Fibroblast of the aortic adventitia (primary cell): ENCODE measurements around the gene MTARC1. TPM values are rescaled to one million over a fixed set of nuclear protein-coding genes. Genes with fewer than 3 reads are reported as not detected.

Source experiments
- DNase-seq: peaks from one replicate; pipeline ENCODE4 v3.0.0-alpha.2; 2010; ENCODE audit warnings: low read depth
- H3K4me3 ChIP-seq: 2 replicates; pipeline ENCODE4 v1.5.1; 2011; ENCODE audit warnings: low read depth, mild to moderate bottlenecking, control low read depth, low read length, moderate library complexity
- total RNA-seq: library from RNA; depleted of rRNA; stranded (reverse); fragments of >200 nt; gene quantifications from 2 replicates; pipeline ENCODE4 v1.2.3, GENCODE V29; 2012; ENCODE audit warnings: low replicate concordance
- TF ChIP-seq, protein P1 (sequence below): IDR thresholded peaks from 2 replicates; pipeline ENCODE4 v1.5.1; 2011; ENCODE audit warnings: mild to moderate bottlenecking, low read length, control low read depth, inconsistent platforms; ENCODE audit not compliant: insufficient read depth

The MTARC1 gene
- total RNA-seq, 1 donor: 0.72 TPM

DNA sequence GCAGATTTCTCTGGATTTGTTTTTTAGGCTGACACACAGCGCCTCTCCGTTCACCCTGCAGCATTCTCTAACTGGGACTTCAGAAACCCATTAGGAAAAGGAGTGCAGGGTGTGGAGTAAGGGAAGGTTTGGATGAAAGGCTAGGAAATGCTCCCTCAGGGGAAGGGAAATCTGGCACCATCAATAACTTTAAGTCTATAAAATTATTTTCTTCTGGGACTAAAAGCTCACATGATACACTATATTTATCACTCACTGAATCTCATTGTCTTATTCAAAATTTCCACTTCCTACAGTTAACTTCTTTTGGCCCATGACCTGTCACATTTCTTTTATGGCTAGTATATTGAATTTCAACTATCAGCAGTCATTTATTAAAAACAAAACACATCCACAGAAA is 46.7 kb downstream of the MTARC1 start:
- DNase-seq: no peak
- H3K4me3 ChIP-seq: no peak overlapping the region
- TF ChIP-seq, protein P1, sequence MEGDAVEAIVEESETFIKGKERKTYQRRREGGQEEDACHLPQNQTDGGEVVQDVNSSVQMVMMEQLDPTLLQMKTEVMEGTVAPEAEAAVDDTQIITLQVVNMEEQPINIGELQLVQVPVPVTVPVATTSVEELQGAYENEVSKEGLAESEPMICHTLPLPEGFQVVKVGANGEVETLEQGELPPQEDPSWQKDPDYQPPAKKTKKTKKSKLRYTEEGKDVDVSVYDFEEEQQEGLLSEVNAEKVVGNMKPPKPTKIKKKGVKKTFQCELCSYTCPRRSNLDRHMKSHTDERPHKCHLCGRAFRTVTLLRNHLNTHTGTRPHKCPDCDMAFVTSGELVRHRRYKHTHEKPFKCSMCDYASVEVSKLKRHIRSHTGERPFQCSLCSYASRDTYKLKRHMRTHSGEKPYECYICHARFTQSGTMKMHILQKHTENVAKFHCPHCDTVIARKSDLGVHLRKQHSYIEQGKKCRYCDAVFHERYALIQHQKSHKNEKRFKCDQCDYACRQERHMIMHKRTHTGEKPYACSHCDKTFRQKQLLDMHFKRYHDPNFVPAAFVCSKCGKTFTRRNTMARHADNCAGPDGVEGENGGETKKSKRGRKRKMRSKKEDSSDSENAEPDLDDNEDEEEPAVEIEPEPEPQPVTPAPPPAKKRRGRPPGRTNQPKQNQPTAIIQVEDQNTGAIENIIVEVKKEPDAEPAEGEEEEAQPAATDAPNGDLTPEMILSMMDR: no peak

DNA sequence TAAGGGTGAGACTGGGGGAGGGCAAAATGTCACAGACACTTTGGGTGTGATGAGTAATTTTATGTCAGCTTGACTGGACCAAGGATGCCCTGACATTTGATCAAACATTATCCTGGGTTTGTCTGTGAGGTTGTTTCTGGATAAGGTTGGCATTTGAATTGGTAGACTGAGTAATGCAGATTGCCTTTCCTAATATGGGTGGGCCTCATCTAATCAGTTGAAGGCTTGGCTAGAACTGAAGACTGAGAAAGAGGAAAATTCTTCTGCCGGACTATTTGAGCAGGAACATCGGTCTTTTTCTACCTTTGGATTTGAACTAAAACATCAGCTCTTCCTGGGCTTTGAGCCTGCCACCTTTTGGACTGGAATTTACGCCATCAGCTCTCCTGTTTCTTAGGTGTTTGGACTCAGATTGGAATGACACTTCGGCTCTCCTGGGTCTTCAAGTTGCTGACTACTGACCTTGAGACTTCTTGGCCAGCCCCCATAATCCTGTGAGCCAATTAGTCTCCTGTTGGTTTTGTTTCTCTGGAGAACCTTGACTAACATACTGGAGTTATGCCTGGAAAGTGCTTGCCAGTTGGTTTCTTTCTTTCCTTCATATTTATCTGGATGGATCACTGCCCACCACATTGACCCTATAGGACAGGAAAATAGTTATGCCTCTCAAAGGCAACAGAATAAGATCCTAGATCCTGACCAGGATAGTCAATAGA is 47.6 kb downstream of the MTARC1 start:
- TF ChIP-seq, protein P1: no peak
- no peak overlapping the region for H3K4me3 ChIP-seq
- DNase-seq: no peak

Other genes starting within 250 kb of the MTARC1 start
- gene C1orf115, start 96.5 kb upstream of the MTARC1 start, total RNA-seq: 0.09 TPM in 1 of 2 replicates, not detected in the other
- gene MTARC2, start 38.6 kb upstream of the MTARC1 start, total RNA-seq: 2.0 and 12.0 TPM in 2 replicates
- 4.1 and 25.4 TPM in 2 replicates for gene HLX, start 92.5 kb downstream of the MTARC1 start, total RNA-seq